HUDEP-2 (cell line): ENCODE data around the gene PRKG1.

ENCODE experiments used
- DNase-seq, 76 experiments: peaks; one replicate each; lab custom pipeline; 2025; ENCODE audit not compliant: unreplicated experiment in 76 of 76; lab: John Stamatoyannopoulos, UW

Gene PRKG1

GRCh38 chr10:52256832-52257691 is 1182.8 kb downstream of the PRKG1 start:
- no peak for DNase-seq

- no peak for DNase-seq
Observed at GRCh38 chr10:52257692-52258075, 1183.4 kb downstream of the PRKG1 start.

- DNase-seq = no peak
Observed at GRCh38 chr10:52258799-52259425, 1184.6 kb downstream of the PRKG1 start.

- no peak for DNase-seq
Observed at GRCh38 chr10:52259426-52259812, 1185.1 kb downstream of the PRKG1 start.

GRCh38 chr10:52261362-52261761 is 1187.1 kb downstream of the PRKG1 start:
- no peak for DNase-seq

GRCh38 chr10:52265131-52265926 is 1191.0 kb downstream of the PRKG1 start:
- DNase-seq = no peak

GRCh38 chr10:52266858-52267257 is 1192.6 kb downstream of the PRKG1 start:
- no peak for DNase-seq

- no peak for DNase-seq
Observed at GRCh38 chr10:52268790-52269189, 1194.5 kb downstream of the PRKG1 start.

GRCh38 chr10:52269233-52269632 is 1194.9 kb downstream of the PRKG1 start:
- no peak for DNase-seq

- no peak for DNase-seq
Observed at GRCh38 chr10:52276163-52276562, 1201.9 kb downstream of the PRKG1 start.

GRCh38 chr10:52276986-52277385 is 1202.7 kb downstream of the PRKG1 start:
- DNase-seq = no peak

GRCh38 chr10:52279546-52279945 is 1205.3 kb downstream of the PRKG1 start:
- DNase-seq = no peak

- DNase-seq = no peak
Observed at GRCh38 chr10:52280051-52280450, 1205.8 kb downstream of the PRKG1 start.

- no peak for DNase-seq
Observed at GRCh38 chr10:52283174-52283573, 1208.9 kb downstream of the PRKG1 start.

- no peak for DNase-seq
Observed at GRCh38 chr10:52284416-52285013, 1210.2 kb downstream of the PRKG1 start.

- DNase-seq = no peak
Observed at GRCh38 chr10:52287866-52288265, 1213.6 kb downstream of the PRKG1 start.

- no peak for DNase-seq
Observed at GRCh38 chr10:52297747-52298146, 1223.5 kb downstream of the PRKG1 start.

GRCh38 chr10:52300599-52301277 is 1226.5 kb downstream of the PRKG1 start:
- DNase-seq = no peak

GRCh38 chr10:52308251-52309031 is 1234.2 kb downstream of the PRKG1 start:
- peak in 16 of 76 experiments; percentile 2 to 21 (median 8) for DNase-seq

GRCh38 chr10:52312942-52313255 is 1238.6 kb downstream of the PRKG1 start:
- DNase-seq = no peak
